Keratinocyte (primary cell): ENCODE data around the gene MRPS14. TPM values are rescaled to one million over a fixed set of nuclear protein-coding genes. Genes with fewer than 3 reads are reported as not detected.
A peak's percentile ranks its signal among the peaks of the same experiment; 100 is the strongest.

Experiments used
- DNase-seq: peaks from one replicate; pipeline ENCODE4 v3.0.0-alpha.2; 2011; ENCODE audit warnings: low read depth, missing footprints, low spot score
- FAIRE-seq: peaks from 2 replicates; lab custom pipeline; 2011; peaks lifted over from hg19 to GRCh38; lab: Jason Lieb, UNC
- H2AFZ ChIP-seq: 2 replicates; pipeline ENCODE4 v1.6.0; 2012; ENCODE audit warnings: low read length, control low read depth, inconsistent platforms; ENCODE audit not compliant: control insufficient read depth
- H3K27ac ChIP-seq: 2 replicates; pipeline ENCODE4 v1.5.1; 2011; ENCODE audit warnings: low read length; ENCODE audit not compliant: control insufficient read depth, insufficient read depth
- H3K27me3 ChIP-seq: 3 replicates; pipeline ENCODE4 v1.6.0; 2011; ENCODE audit warnings: low read length; ENCODE audit not compliant: control insufficient read depth, insufficient read depth; ENCODE audit errors: extremely low read depth
- H3K36me3 ChIP-seq, 2 experiments: 2 replicates in 1 of 2; 3 replicates in 1 of 2; pipeline ENCODE4 v1.5.1; 2011; ENCODE audit warnings: low read length in 2 of 2, mild to moderate bottlenecking in 1 of 2; ENCODE audit not compliant: control insufficient read depth in 2 of 2, insufficient read depth in 2 of 2; ENCODE audit errors: extremely low read depth in 1 of 2
- H3K4me1 ChIP-seq: 3 replicates; pipeline ENCODE4 v1.5.1; 2011; ENCODE audit warnings: low read length; ENCODE audit not compliant: control insufficient read depth, insufficient read depth; ENCODE audit errors: extremely low read depth
- H3K4me2 ChIP-seq: 3 replicates; pipeline ENCODE4 v1.6.0; 2011; ENCODE audit warnings: low read depth, low read length; ENCODE audit not compliant: control insufficient read depth, insufficient read depth; ENCODE audit errors: extremely low read depth
- H3K4me3 ChIP-seq, 3 experiments: fragments of 200-600 bp in 1 of 3; sonication (generic) in 1 of 3; 2 replicates in 2 of 3; 3 replicates in 1 of 3; pipeline ENCODE4 v1.5.1; 2011 to 2016; ENCODE audit warnings: low read length in 3 of 3, mild to moderate bottlenecking in 3 of 3, control low read depth in 2 of 3, inconsistent platforms in 1 of 3, low read depth in 1 of 3, mixed read lengths in 1 of 3, mixed run types in 1 of 3, moderate library complexity in 1 of 3; ENCODE audit not compliant: control insufficient read depth in 2 of 3, insufficient read depth in 2 of 3; ENCODE audit errors: extremely low read depth in 1 of 3
- H3K79me2 ChIP-seq: 2 replicates; pipeline ENCODE4 v1.6.0; 2012; ENCODE audit warnings: low read length; ENCODE audit not compliant: control insufficient read depth, insufficient read depth
- H3K9ac ChIP-seq: 3 replicates; pipeline ENCODE4 v1.6.0; 2011; ENCODE audit warnings: low read length; ENCODE audit not compliant: control insufficient read depth, insufficient read depth; ENCODE audit errors: extremely low read depth
- H3K9me1 ChIP-seq: 3 replicates; pipeline ENCODE4 v1.6.0; 2011; ENCODE audit warnings: low read length; ENCODE audit not compliant: control insufficient read depth, insufficient read depth; ENCODE audit errors: extremely low read depth
- H3K9me3 ChIP-seq: 2 replicates; pipeline ENCODE4 v1.5.1; 2012; ENCODE audit warnings: low read depth, low read length; ENCODE audit not compliant: control insufficient read depth
- H4K20me1 ChIP-seq: 3 replicates; pipeline ENCODE4 v1.6.0; 2011; ENCODE audit warnings: low read length; ENCODE audit not compliant: control insufficient read depth, insufficient read depth; ENCODE audit errors: extremely low read depth
- CTCF ChIP-seq, 3 experiments: IDR thresholded peaks in 1 of 3; conservative IDR thresholded peaks in 1 of 3; optimal IDR thresholded peaks in 1 of 3; 2 replicates in 2 of 3; 3 replicates in 1 of 3; pipeline versions ENCODE3 to v1.5.1; 2011; ENCODE audit warnings: low read length in 3 of 3, mild to moderate bottlenecking in 3 of 3, moderate library complexity in 2 of 3, control low read depth in 1 of 3, inconsistent platforms in 1 of 3; ENCODE audit not compliant: insufficient read depth in 2 of 3; ENCODE audit errors: extremely low read depth in 1 of 3
- EZH2 ChIP-seq: IDR thresholded peaks from one replicate; pipeline ENCODE4 v1.6.1; 2012; ENCODE audit warnings: inconsistent platforms, mild to moderate bottlenecking, low read length, moderate library complexity
- dilution Hi-C: fragments of 300-500 bp; cut with MboI; formaldehyde crosslinking; loops from one replicate; pipeline ENCODE4 v1.7.0; 2020; ENCODE audit warnings: low sequenced_read_pairs; ENCODE audit not compliant: extremely low pct_ligation_motif_present
- polyA plus RNA-seq, 5 experiments: library from polyadenylated mRNA; depleted of rRNA in 3 of 5; stranded (reverse) in 3 of 5; stranded (forward) in 1 of 5; unstranded in 1 of 5; fragments of >200 nt; gene quantifications; 1 replicate in 1 of 5; 2 replicates in 3 of 5; 3 replicates in 1 of 5; pipeline versions ENCODE4 v1.2.1 to v1.2.3, GENCODE V29; 2011 to 2012; ENCODE audit warnings: missing spikeins in 2 of 5, low read depth in 1 of 5, low replicate concordance in 1 of 5

MRPS14 gene
- polyA plus RNA-seq, 1 donor (not counting 4 experiments of a cell fraction or from before 2014, with no cell fraction given), result 35.2 TPM

GRCh38 chr1:174984952-174985351 lies 38.3 kb downstream of the MRPS14 start:
- dilution Hi-C loops, result no loop called here
- no peaks in the 10 kb centered on the region for H3K79me2 ChIP-seq
- H3K9ac ChIP-seq, result no peak overlapping the region

GRCh38 chr1:174982971-174983689 lies 40.1 kb downstream of the MRPS14 start:
- Histone ChIP-seq H3K9me3 (no peaks in the 10 kb centered on the region), H3K4me1 (no peaks in the 10 kb centered on the region), H3K79me2 (no peaks in the 10 kb centered on the region), H3K9me1 (no peaks in the 10 kb centered on the region), H3K27me3 (no peaks in the 10 kb centered on the region), H2AFZ (no peak overlapping the region), H3K36me3 (peaks cover 0 to 3% of the 10 kb centered on the region in 2 experiments), H3K27ac (no peak overlapping the region), H3K9ac (no peak overlapping the region), H4K20me1 (no peaks in the 10 kb centered on the region), H3K4me3 (no peak overlapping the region), H3K4me2 (no peak overlapping the region)
- DNase-seq, result no peak
- peak in 2 of 3 experiments; percentile 44 to 48 for TF ChIP-seq CTCF (optimal IDR thresholded peaks at IDR 0.05 in 1 of 3, IDR thresholded peaks at IDR 0.05 in 1 of 3, conservative IDR thresholded peaks at IDR 0.05 in 1 of 3; ENCODE audit: extremely low read depth in 1 of 3, insufficient read depth in 2 of 3, low read length in 3 of 3)
- no peak for TF ChIP-seq EZH2
- FAIRE-seq, result no peak
- dilution Hi-C loops, result no loop called here

More at GRCh38 chr1:174984952-174985351, 38.3 kb downstream of the MRPS14 start:
- DNase-seq (no peak), FAIRE-seq (no peak)
- no peaks in the 10 kb centered on the region for H3K27me3 ChIP-seq
- H3K4me3 ChIP-seq, result no peak overlapping the region
- H3K9me3 ChIP-seq, result no peaks in the 10 kb centered on the region
- no peaks in the 10 kb centered on the region for H4K20me1 ChIP-seq
- no peaks in the 10 kb centered on the region for H3K9me1 ChIP-seq
- peaks cover 3% of the 10 kb centered on the region for H3K4me1 ChIP-seq
- no peak overlapping the region for H3K27ac ChIP-seq
- TF ChIP-seq EZH2 (no peak), CTCF (optimal IDR thresholded peaks at IDR 0.05 in 1 of 3, IDR thresholded peaks at IDR 0.05 in 1 of 3, conservative IDR thresholded peaks at IDR 0.05 in 1 of 3; ENCODE audit: extremely low read depth in 1 of 3, insufficient read depth in 2 of 3, low read length in 3 of 3) (no peak)
- H3K4me2 ChIP-seq, result no peak overlapping the region
- H3K36me3 ChIP-seq, result peaks cover 0 to 3% of the 10 kb centered on the region in 2 experiments
- no peak overlapping the region for H2AFZ ChIP-seq
